ENCODE measurements around the gene TCF4.
A peak's percentile ranks its signal among the peaks of the same experiment; 100 is the strongest.

The TCF4 gene

GRCh38 chr18:55345103-55345950 lies 242.7 kb downstream of the TCF4 start:
- no peak overlapping the region for H3K4me3 ChIP-seq (ENCODE audit: low read depth, low read length)
- DNase-seq (ENCODE audit: low read depth): no peak

GRCh38 chr18:55343396-55344073 lies 244.5 kb downstream of the TCF4 start:
- DNase-seq (ENCODE audit: low read depth): no peak
- H3K4me3 ChIP-seq (ENCODE audit: low read depth, low read length): no peak overlapping the region

- no peak overlapping the region for H3K4me3 ChIP-seq (ENCODE audit: low read depth, low read length)
- DNase-seq (ENCODE audit: low read depth): no peak
Observed at GRCh38 chr18:55340998-55341397, 247.0 kb downstream of the TCF4 start.

GRCh38 chr18:55339990-55340389 lies 248.0 kb downstream of the TCF4 start:
- H3K4me3 ChIP-seq (ENCODE audit: low read depth, low read length): no peak overlapping the region
- DNase-seq (ENCODE audit: low read depth): no peak

- DNase-seq (ENCODE audit: low read depth): no peak
- H3K4me3 ChIP-seq (ENCODE audit: low read depth, low read length): no peak overlapping the region
Observed at GRCh38 chr18:55338978-55339650, 248.9 kb downstream of the TCF4 start.

GRCh38 chr18:55337908-55338521 lies 250.0 kb downstream of the TCF4 start:
- H3K4me3 ChIP-seq (ENCODE audit: low read depth, low read length): no peak overlapping the region
- DNase-seq (ENCODE audit: low read depth): no peak

GRCh38 chr18:55337138-55337537 lies 250.9 kb downstream of the TCF4 start:
- no peak for DNase-seq (ENCODE audit: low read depth)
- no peak overlapping the region for H3K4me3 ChIP-seq (ENCODE audit: low read depth, low read length)

GRCh38 chr18:55336438-55337100 lies 251.4 kb downstream of the TCF4 start:
- H3K4me3 ChIP-seq (ENCODE audit: low read depth, low read length): no peak overlapping the region
- no peak for DNase-seq (ENCODE audit: low read depth)

GRCh38 chr18:55334875-55335274 lies 253.1 kb downstream of the TCF4 start:
- H3K4me3 ChIP-seq (ENCODE audit: low read depth, low read length): no peak overlapping the region
- DNase-seq (ENCODE audit: low read depth): no peak

- DNase-seq (ENCODE audit: low read depth): no peak
Observed at GRCh38 chr18:55331301-55331700, 256.7 kb downstream of the TCF4 start.

GRCh38 chr18:55328301-55328700 lies 259.7 kb downstream of the TCF4 start:
- peak; percentile 41 for DNase-seq (ENCODE audit: low read depth)
- H3K4me3 ChIP-seq (ENCODE audit: low read depth, low read length): no peak overlapping the region

More at GRCh38 chr18:55331301-55331700, 256.7 kb downstream of the TCF4 start:
- no peak overlapping the region for H3K4me3 ChIP-seq (ENCODE audit: low read depth, low read length)

- no peak for DNase-seq (ENCODE audit: low read depth)
- no peak overlapping the region for H3K4me3 ChIP-seq (ENCODE audit: low read depth, low read length)
Observed at GRCh38 chr18:55327454-55327853, 260.5 kb downstream of the TCF4 start.

GRCh38 chr18:55326134-55326533 lies 261.9 kb downstream of the TCF4 start:
- DNase-seq (ENCODE audit: low read depth): no peak
- no peak overlapping the region for H3K4me3 ChIP-seq (ENCODE audit: low read depth, low read length)

GRCh38 chr18:55324166-55324565 lies 263.8 kb downstream of the TCF4 start:
- DNase-seq (ENCODE audit: low read depth): no peak
- no peak overlapping the region for H3K4me3 ChIP-seq (ENCODE audit: low read depth, low read length)

- H3K4me3 ChIP-seq (ENCODE audit: low read depth, low read length): peak overlapping the region; percentile 60
- DNase-seq (ENCODE audit: low read depth): no peak
Observed at GRCh38 chr18:55323051-55323994, 264.7 kb downstream of the TCF4 start.

- DNase-seq (ENCODE audit: low read depth): peak; percentile 91
- peak overlapping the region; percentile 60 for H3K4me3 ChIP-seq (ENCODE audit: low read depth, low read length)
Observed at GRCh38 chr18:55322178-55322735, 265.7 kb downstream of the TCF4 start.

GRCh38 chr18:55321265-55322177 lies 266.5 kb downstream of the TCF4 start:
- DNase-seq (ENCODE audit: low read depth): peak; percentile 82

More at GRCh38 chr18:55321265-55322177, 266.5 kb downstream of the TCF4 start:
- peak overlapping the region; percentile 60 for H3K4me3 ChIP-seq (ENCODE audit: low read depth, low read length)

Measured in skeletal muscle cell (primary cell).